Measurements from ENCODE around the gene ZC3H13.

DNA sequence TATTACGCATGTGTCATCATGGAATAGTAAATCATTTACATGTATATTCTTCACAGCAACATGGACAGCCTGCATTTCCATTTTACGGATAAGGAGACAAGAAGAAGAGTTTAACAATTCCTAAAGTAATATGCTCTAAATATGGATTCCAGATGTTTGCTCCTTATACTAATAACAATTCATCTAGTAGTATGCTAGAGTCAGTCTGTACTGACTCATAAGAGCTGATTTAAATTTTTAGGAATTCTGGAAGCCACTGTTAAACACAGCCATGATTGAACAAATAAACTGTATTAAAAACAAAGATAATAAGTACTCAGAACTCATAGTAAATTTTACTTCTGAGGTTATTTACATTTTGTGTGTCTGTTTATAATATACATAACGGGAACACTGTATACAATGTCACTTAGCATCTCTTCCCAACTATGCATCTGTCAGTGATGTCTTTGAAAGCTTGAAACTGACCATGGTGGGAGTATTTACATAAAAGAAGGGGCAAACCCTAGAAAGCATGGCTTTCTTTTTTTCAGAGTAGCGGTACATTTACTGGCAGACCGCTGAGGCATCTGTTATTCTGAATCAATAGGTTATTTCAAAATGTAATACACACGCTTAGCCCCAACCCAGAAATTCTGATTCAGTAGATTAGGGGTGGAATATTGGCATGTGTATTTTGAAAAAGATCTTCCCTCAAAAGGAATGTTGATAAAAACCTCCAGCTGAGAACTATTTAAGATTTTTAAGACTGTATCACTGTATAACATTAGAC lies 12.9 kb downstream of the ZC3H13 start:
- TF ChIP-seq, protein P1, sequence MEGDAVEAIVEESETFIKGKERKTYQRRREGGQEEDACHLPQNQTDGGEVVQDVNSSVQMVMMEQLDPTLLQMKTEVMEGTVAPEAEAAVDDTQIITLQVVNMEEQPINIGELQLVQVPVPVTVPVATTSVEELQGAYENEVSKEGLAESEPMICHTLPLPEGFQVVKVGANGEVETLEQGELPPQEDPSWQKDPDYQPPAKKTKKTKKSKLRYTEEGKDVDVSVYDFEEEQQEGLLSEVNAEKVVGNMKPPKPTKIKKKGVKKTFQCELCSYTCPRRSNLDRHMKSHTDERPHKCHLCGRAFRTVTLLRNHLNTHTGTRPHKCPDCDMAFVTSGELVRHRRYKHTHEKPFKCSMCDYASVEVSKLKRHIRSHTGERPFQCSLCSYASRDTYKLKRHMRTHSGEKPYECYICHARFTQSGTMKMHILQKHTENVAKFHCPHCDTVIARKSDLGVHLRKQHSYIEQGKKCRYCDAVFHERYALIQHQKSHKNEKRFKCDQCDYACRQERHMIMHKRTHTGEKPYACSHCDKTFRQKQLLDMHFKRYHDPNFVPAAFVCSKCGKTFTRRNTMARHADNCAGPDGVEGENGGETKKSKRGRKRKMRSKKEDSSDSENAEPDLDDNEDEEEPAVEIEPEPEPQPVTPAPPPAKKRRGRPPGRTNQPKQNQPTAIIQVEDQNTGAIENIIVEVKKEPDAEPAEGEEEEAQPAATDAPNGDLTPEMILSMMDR (conservative IDR thresholded peaks at IDR 0.05; ENCODE audit: low read depth, low read length): no peak
- no peak for TF ChIP-seq EZH2 (IDR thresholded peaks at IDR 0.05; ENCODE audit: borderline replicate concordance, low read depth, low read length, poor library complexity, severe bottlenecking)

All from A673 (cell line).